ENCODE data around the gene TTC12.

The TTC12 gene

GRCh38 chr11:113407163-113407562, 92.8 kb downstream of the TTC12 start:
- DNase-seq, result no peak

GRCh38 chr11:113408206-113408605, 93.8 kb downstream of the TTC12 start:
- DNase-seq, result no peak

DNA sequence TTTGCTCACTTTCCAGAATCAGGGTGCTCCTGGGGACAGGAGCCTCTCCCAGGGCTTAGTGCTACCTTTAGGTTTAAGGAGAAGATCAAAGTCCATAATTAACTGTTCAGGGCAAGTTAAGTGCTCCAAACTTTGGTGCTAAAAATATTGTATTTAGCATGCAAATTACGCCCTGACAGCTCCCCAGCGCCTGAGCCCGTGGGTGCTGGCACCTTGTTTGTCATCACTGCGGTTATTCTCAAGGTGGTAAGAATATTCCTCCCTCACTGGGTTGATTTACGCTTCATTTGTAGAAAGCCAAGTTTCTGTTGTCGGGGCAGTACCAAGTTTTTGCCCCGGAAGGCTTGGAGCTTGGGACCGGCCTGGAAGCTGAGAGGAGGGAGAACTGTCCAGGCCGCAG, 94.5 kb downstream of the TTC12 start:
- DNase-seq, result no peak

GRCh38 chr11:113409526-113409925, 95.1 kb downstream of the TTC12 start:
- no peak for DNase-seq

- no peak for DNase-seq
These were observed 96.2 kb downstream of the TTC12 start for GRCh38 chr11:113410414-113411135.

DNA sequence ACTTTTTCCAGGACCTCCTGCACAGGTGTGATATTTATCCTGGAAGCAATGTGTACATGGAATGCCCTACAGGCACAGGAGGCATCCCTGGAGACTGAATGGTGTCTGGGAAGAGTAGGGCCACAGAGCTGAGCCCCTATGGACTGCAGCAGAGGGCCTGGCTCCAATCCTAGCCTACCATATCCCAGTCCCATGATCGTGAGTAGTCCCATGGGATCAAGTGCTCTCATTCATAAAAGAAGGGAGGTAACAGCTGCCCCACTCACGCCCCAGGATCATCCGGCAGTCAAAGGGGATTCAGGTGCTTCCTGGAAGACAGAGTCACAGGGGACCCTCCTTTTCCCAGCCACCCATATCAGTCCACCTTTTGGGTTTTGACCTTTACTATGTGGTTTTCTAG, 97.2 kb downstream of the TTC12 start:
- DNase-seq, result no peak

DNA sequence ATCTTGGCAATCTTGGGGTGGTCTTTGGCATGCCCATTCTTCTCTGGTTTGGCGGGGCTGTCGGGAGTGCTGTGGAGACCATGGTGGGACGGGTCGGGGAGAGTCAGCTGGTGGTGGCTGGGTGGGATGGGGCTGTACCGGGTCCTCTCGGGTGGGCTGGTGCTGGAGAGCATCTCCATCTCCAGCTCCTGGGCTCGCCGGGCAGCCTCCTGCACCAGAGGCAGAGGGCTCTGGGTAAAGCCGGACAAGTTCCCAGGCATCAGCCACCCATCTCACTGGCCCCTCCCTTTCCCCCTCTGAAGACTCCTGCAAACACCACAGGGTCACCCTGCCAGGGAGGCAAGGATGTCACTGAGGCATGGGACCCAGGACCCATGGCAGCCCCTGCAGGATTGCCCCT, 98.3 kb downstream of the TTC12 start:
- DNase-seq, result no peak

GRCh38 chr11:113415343-113415742, 101.0 kb downstream of the TTC12 start:
- no peak for DNase-seq
